Aorta (tissue), 5 donors: ENCODE data around the gene UGT1A5. TPM values are rescaled to one million over a fixed set of nuclear protein-coding genes. Genes with fewer than 3 reads are reported as not detected.

Experiments
- ATAC-seq: fragments of 200-7000 bp; cut with Tn5 transposase; one replicate; pipeline ENCODE4 v1.9.1; 2022; ENCODE audit warnings: moderate library complexity; ENCODE audit not compliant: low FRiP score
- DNase-seq, 2 donors: peaks; one replicate each; pipeline ENCODE4 v3.0.0-alpha.2; 2020
- H3K27ac ChIP-seq, 2 donors: one replicate each; pipeline ENCODE4 v1.5.1; 2013; ENCODE audit warnings: low read length in 2 of 2, mild to moderate bottlenecking in 2 of 2, moderate library complexity in 2 of 2, control low read depth in 1 of 2, inconsistent platforms in 1 of 2, low read depth in 1 of 2
- H3K27me3 ChIP-seq, 2 donors: one replicate each; pipeline ENCODE4 v1.6.1; 2013; ENCODE audit warnings: control low read depth in 1 of 2, low read length in 1 of 2, mild to moderate bottlenecking in 1 of 2, moderate library complexity in 1 of 2; ENCODE audit not compliant: insufficient read depth in 2 of 2, control insufficient read depth in 1 of 2
- H3K36me3 ChIP-seq, 2 donors: one replicate each; pipeline ENCODE4 v1.6.1; 2013; ENCODE audit warnings: control low read depth in 1 of 2, low read length in 1 of 2, mild to moderate bottlenecking in 1 of 2; ENCODE audit not compliant: insufficient read depth in 2 of 2, control insufficient read depth in 1 of 2
- H3K4me1 ChIP-seq, 2 donors: one replicate each; pipeline ENCODE4 v1.6.1; 2013; ENCODE audit warnings: low read length in 2 of 2, control low read depth in 1 of 2, mild to moderate bottlenecking in 1 of 2, moderate library complexity in 1 of 2; ENCODE audit not compliant: insufficient read depth in 2 of 2, control insufficient read depth in 1 of 2
- H3K4me3 ChIP-seq, 2 donors: one replicate each; pipeline ENCODE4 v1.5.1; 2013; ENCODE audit warnings: low read length in 2 of 2, control low read depth in 1 of 2, mild to moderate bottlenecking in 1 of 2
- H3K9me3 ChIP-seq: one replicate; pipeline ENCODE4 v1.6.1; 2013; ENCODE audit warnings: mild to moderate bottlenecking, low read length; ENCODE audit not compliant: control insufficient read depth
- WGBS, 2 donors: extraction: QIAGEN DNeasy Blood & Tissue Kit; methylation state at CpG; one replicate each; pipeline ENCODE4 v1.1.7; 2013; 5-methylcytosine and 5-hydroxymethylcytosine counted together
- intact Hi-C, 2 donors: fragments of 100-400 bp; cut with DNase I; formaldehyde crosslinking; loops; one replicate each; pipeline versions ENCODE4 v1.14.2 to v1.15.0; 2022
- long read RNA-seq, 2 donors: library from polyadenylated mRNA; unstranded; transcript quantifications; one replicate each; pipeline ENCODE4 v2.0.0, GENCODE V29; 2020 to 2021
- polyA plus RNA-seq, 2 donors: library from polyadenylated mRNA; stranded (reverse); fragments of 200-250 nt; gene quantifications; one replicate each; pipeline ENCODE4 v1.2.3, GENCODE V29; 2013
- total RNA-seq, 2 donors: library from RNA; stranded (reverse); fragmentation: NEBNext Ultra II Directional; extraction: Animal tissue kit (Norgen Biotek cat#: 25700); gene quantifications; one replicate each; pipeline ENCODE4 v1.2.1, GENCODE V29; 2021
- donor health status: healthy with polysubstance abuse.
- donor health status: Bipolar disorder and iron deficiency.
- donor health status: DM: no; HTN: no; CAD: no.
- donor health status: DM: no; HTN: no; CAD: no.
- donor health status: DM: yes; HTN: yes; CAD: no.

Gene UGT1A5
- total RNA-seq (not detected), polyA plus RNA-seq (not detected)
- long read RNA-seq, donor 1: 0 reads
- long read RNA-seq, donor 2: 0 reads

DNA sequence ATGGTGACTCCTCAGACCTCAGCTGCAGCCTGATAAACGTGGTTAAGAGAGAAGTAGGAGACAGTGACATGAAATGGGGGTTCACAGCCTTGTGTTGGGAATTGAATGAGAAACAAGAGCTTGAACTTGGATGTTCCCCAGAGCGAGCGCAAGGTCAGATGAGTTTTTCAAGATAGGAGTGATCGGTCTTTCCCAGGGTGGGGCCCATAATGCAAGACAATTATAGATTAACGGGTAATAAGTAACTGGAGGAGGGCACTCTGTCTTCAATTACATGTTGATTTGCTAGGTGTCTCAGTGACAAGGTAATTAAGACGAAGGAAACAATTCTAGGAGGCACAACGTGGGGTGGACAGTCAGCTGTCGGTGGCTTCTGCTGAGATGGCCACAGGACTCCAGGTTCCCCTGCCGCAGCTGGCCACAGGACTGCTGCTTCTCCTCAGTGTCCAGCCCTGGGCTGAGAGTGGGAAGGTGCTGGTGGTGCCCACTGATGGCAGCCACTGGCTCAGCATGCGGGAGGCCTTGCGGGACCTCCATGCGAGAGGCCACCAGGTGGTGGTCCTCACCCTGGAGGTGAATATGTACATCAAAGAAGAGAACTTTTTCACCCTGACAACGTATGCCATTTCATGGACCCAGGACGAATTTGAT, at the start of gene UGT1A5:
Gene UGT1A5, plus strand, starts transcription at position 297 of the 651 bp plus-strand sequence. Its CDS starts 85 bp downstream, at position 382.
- ATAC-seq (no peak), DNase-seq (no peak)
- Histone ChIP-seq H3K27me3 (no peaks in the 10 kb centered on the region), H3K4me1 (no peaks in the 10 kb centered on the region), H3K36me3 (no peaks in the 10 kb centered on the region), H3K9me3 (no peaks in the 10 kb centered on the region), H3K27ac (no peak within 1 kb of the TSS), H3K4me3 (no peak within 1 kb of the TSS)
- intact Hi-C loops: loop anchor here in 1 of 2 donors (5.0 kb wide), 1 partner anchor 145 kb away; the partner anchor contains the start of gene USP40
- 86% methylated on average over 14 of the region's 14 CpGs for WGBS, 2 donors

DNA sequence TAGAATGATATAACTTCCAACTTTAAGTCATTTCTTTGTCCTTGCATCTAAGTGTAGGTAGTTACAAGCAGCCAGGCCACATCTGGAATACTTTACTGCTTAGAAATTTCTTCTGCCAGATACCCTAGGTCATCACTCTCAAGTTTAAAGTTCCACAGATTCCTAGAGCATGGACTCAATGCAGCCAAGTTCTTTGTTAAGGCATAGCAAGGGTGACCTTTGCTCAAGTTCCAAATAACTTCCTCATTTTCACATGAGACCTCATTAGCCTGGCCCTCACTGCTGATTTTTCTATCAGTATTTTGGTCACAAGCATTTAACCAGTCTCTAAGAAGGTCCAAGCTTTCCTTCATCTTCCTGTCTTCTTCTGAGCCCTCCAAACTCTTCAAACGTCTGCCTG, 48.8 kb upstream of the UGT1A5 start:
- Histone ChIP-seq H3K9me3 (peaks cover 2% of the 10 kb centered on the region), H3K27ac (no peak overlapping the region), H3K4me3 (no peak overlapping the region), H3K36me3 (no peaks in the 10 kb centered on the region), H3K27me3 (no peaks in the 10 kb centered on the region), H3K4me1 (no peaks in the 10 kb centered on the region)
- ATAC-seq (no peak), DNase-seq (no peak)
- WGBS, 2 donors: 29 to 37% methylated on average over 1 of the region's 1 CpG
- intact Hi-C loops: no loop called here

DNA sequence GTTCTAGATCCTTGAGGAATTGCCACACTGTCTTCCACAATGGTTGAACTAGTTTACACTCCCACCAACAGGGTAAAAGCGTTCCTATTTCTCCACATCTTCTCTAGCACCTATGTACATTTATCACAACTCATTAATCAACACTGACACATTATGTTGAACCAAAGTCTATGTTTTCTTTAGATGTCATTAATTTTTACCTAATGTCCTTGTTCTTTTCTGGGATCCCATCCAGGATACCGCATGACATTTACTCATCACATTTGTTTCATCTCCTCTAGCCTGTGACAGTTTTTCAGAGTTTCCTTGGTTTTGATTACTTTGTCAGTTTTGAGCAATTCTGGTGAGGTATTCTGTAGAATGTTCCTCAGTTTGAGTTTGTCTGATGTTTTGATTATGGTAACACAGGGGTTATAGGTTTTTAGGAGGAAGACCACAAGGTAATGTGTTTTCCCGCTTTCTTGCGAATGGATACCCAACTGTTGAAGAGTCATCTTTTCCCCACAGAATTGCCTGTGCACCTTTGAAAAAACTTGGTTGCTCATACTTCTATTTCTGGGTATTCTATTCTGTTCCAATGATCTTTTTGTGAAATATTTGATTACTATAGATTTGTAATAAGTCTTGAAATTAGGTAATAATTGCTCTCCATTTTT, 44.0 kb upstream of the UGT1A5 start:
- intact Hi-C loops: no loop called here
- H3K4me3 ChIP-seq: no peak overlapping the region
- no peaks in the 10 kb centered on the region for H3K9me3 ChIP-seq
- H3K4me1 ChIP-seq: no peaks in the 10 kb centered on the region
- H3K27ac ChIP-seq: no peak overlapping the region
- ATAC-seq: no peak
- H3K27me3 ChIP-seq: no peaks in the 10 kb centered on the region
- no peaks in the 10 kb centered on the region for H3K36me3 ChIP-seq
- no peak for DNase-seq
- 82 to 85% methylated on average over 4 of the region's 4 CpGs for WGBS, 2 donors

DNA sequence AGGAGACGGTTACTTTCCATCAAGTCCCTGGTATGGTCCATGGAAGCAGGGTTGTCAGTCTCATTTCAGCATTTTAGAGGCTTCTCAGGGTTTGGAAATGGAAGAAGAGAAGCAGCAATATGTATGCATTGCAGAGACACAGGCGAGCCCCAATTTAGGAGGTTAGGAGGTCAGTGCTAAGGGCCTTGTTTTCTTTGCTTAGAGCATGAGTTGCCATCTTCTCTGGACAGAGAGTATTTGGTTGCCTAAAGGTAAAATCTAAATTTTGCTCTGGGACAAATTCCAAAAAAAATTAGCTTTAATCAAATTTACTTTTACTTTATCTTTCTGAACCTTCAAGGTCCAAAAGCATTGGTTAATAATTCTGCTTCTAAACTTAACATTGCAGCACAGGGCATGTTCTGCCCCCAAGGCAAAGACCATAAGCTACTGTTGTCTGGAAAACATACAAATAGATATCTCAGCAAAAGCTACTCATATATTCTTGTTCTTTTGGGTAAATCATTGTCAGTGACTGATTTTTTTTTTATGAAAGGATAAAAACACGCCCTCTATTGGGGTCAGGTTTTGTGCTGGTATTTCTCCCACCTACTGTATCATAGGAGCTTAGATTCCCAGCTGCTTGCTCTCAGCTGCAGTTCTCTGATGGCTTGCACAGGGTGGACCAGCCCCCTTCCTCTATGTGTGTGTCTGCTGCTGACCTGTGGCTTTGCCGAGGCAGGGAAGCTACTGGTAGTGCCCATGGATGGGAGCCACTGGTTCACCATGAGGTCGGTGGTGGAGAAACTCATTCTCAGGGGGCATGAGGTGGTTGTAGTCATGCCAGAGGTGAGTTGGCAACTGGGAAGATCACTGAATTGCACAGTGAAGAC, 41.2 kb upstream of the UGT1A5 start, which contains the start of gene UGT1A9:
Gene UGT1A9, plus strand, starts transcription at position 609 of the 872 bp plus-strand sequence. Its CDS starts 37 bp downstream, at position 646.
- WGBS, 2 donors: 77 to 81% methylated on average over 5 of the region's 5 CpGs
- no peaks in the 10 kb centered on the region for H3K27me3 ChIP-seq
- H3K4me1 ChIP-seq: no peaks in the 10 kb centered on the region
- intact Hi-C loops: no loop called here
- H3K36me3 ChIP-seq: no peaks in the 10 kb centered on the region
- DNase-seq (no peak), ATAC-seq (no peak)
- H3K27ac ChIP-seq: no peak within 1 kb of the TSS
- H3K9me3 ChIP-seq: no peaks in the 10 kb centered on the region
- no peak within 1 kb of the TSS for H3K4me3 ChIP-seq

DNA sequence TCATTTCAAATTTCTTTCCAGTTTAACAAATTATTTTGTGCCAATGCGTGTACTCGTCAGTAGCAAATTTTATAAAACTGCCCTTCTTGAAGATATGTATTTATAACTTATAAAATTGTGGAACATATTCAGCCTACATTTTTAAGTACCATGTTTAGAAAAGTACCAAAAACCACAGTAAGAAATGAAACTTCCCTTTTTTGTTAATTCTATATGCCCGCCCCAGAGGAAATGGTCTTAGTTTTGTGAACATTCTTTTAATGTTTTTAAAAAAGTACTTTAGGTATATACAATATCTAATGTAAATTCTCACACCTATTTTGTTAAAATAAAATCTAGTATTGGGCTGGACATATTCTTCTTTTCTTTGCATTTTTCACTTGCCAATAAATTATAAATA, 39.8 kb upstream of the UGT1A5 start:
- H3K36me3 ChIP-seq: no peaks in the 10 kb centered on the region
- ATAC-seq (no peak), DNase-seq (no peak)
- H3K9me3 ChIP-seq: no peaks in the 10 kb centered on the region
- H3K27ac ChIP-seq: no peak overlapping the region
- no peaks in the 10 kb centered on the region for H3K4me1 ChIP-seq
- intact Hi-C loops: no loop called here
- no peak overlapping the region for H3K4me3 ChIP-seq
- 70 to 72% methylated on average over 3 of the region's 3 CpGs for WGBS, 2 donors
- no peaks in the 10 kb centered on the region for H3K27me3 ChIP-seq

DNA sequence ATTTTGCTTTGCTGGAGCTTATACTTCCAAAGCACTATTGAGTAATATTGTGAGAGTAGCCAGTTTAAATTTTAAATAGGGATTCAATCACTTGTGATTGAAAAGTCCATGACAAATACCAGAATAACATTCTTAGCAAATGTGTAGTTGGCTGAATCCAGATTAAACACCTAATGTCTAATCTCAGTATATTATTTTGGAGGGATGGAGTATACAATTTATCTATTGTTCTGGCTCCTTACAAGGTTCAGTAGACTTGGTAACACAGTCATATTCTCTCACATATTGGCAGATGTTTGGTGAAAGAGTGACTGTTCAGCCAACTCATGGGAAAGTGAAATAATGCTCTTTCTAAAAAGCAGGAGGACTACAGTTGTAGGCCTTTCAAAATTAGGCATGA, 38.8 kb upstream of the UGT1A5 start:
- H3K4me1 ChIP-seq: no peaks in the 10 kb centered on the region
- intact Hi-C loops: no loop called here
- no peaks in the 10 kb centered on the region for H3K9me3 ChIP-seq
- no peak for ATAC-seq
- H3K27me3 ChIP-seq: no peaks in the 10 kb centered on the region
- DNase-seq: no peak
- H3K36me3 ChIP-seq: no peaks in the 10 kb centered on the region
- H3K4me3 ChIP-seq: no peak overlapping the region
- H3K27ac ChIP-seq: no peak overlapping the region

DNA sequence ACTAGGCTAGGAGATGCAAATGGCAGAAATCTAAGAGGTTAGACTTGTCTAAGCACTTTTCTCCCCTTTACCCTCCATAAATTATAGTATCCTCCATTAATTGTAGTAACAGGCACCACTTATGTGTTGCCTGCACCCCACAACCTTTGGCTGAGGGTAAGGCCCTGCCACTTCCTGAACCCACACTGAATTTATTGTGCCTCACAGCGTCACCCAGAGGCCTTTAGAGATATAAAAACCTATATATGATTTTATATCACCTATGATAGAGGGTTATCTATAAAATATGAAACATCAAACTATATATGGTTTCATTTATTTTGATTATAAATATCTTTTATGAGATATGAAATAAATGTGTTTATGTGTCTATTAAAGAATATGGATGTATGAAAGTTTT, 38.4 kb upstream of the UGT1A5 start:
- intact Hi-C loops: no loop called here
- 40 to 42% methylated on average over 1 of the region's 1 CpG for WGBS, 2 donors
- H3K27ac ChIP-seq: no peak overlapping the region
- H3K9me3 ChIP-seq: no peaks in the 10 kb centered on the region
- ATAC-seq: no peak
- no peaks in the 10 kb centered on the region for H3K36me3 ChIP-seq
- H3K27me3 ChIP-seq: no peaks in the 10 kb centered on the region
- DNase-seq: no peak
- no peak overlapping the region for H3K4me3 ChIP-seq
- H3K4me1 ChIP-seq: no peaks in the 10 kb centered on the region

DNA sequence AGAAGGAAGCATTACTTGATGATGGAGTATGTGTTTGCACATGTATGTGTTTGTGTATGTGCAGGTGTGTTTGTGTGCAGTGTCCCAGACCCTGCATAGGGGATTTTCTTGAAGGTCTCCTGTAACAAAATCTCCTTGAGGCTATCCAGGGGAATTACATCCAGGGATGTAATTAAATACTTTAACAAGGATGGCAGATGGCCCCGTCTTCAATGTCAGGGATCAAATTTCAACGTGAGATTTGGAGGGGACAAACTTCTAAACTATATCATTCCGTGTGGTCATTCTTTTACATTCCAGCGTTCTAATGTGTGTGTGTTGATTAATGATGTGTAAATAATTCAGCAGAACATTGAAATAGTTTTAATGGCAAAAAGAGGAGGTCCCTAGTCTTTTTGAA, 37.7 kb upstream of the UGT1A5 start:
- ATAC-seq (no peak), DNase-seq (no peak)
- Histone ChIP-seq H3K4me3 (no peak overlapping the region), H3K4me1 (no peaks in the 10 kb centered on the region), H3K27ac (no peak overlapping the region), H3K9me3 (no peaks in the 10 kb centered on the region), H3K27me3 (no peaks in the 10 kb centered on the region), H3K36me3 (no peaks in the 10 kb centered on the region)
- intact Hi-C loops: no loop called here
- WGBS, 2 donors: 16 to 23% methylated on average over 4 of the region's 4 CpGs
